AG04450 (cell line): ENCODE measurements around the gene SPINK4. TPM values are rescaled to one million over a fixed set of nuclear protein-coding genes. Genes with fewer than 3 reads are reported as not detected.

Experiments
- CTCF ChIA-PET: fragments of 300-600, 350-600 bp; formaldehyde crosslinking; extraction: SDS; loops from one replicate; lab custom pipeline; 2022; ENCODE audit warnings: antibody characterized with exemption, inconsistent platforms; lab: Charles Lee
- POLR2A ChIA-PET: fragments of 350-600 bp; formaldehyde crosslinking; extraction: SDS; loops from one replicate; lab custom pipeline; 2021; ENCODE audit warnings: antibody characterized with exemption, inconsistent platforms; lab: Yijun Ruan, JAX
- DNase-seq: peaks from one replicate; pipeline ENCODE4 v3.0.0-alpha.2; 2011; ENCODE audit warnings: low read depth, low spot score
- H3K27ac ChIP-seq: one replicate; pipeline ENCODE4 v1.5.1; 2012; ENCODE audit warnings: low read depth, low read length, control low read depth
- H3K27me3 ChIP-seq: one replicate; pipeline ENCODE4 v1.6.0; 2012; ENCODE audit warnings: low read length; ENCODE audit not compliant: control insufficient read depth, insufficient read depth
- H3K4me3 ChIP-seq: 2 replicates; pipeline ENCODE4 v1.5.1; 2011; ENCODE audit warnings: mild to moderate bottlenecking, low read depth, low read length, control low read depth
- H3K9me3 ChIP-seq: 2 replicates; pipeline ENCODE4 v1.5.1; 2012; ENCODE audit warnings: low read length; ENCODE audit not compliant: control insufficient read depth, insufficient read depth
- polyA plus RNA-seq: library from polyadenylated mRNA; depleted of rRNA; stranded (reverse); fragments of >200 nt; gene quantifications from 2 replicates; pipeline ENCODE4 v1.2.3, GENCODE V29; 2011
- TF ChIP-seq, protein P1 (sequence below): IDR thresholded peaks from 2 replicates; pipeline ENCODE4 v1.5.1; 2011; ENCODE audit warnings: low read depth, low read length, control low read depth, inconsistent platforms

The SPINK4 gene
- polyA plus RNA-seq, 1 experiment, result not detected

DNA sequence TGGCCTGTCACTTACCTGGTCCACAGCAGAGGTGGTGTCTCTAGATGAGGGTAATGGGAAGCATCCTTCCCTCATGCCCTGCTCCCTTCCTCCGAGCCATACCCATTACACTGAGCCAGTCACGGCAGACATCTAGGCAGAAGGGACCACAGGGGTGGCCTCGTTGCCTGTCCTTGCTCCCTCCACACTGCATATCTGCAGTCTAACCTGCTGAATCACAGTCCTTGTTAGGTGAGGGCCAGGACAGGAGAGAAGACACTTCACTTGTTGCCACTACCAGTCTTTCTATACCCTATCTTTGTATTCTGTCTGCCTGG is 18.4 kb upstream of the SPINK4 start:
- no peak overlapping the region for H3K27ac ChIP-seq
- TF ChIP-seq, protein P1, sequence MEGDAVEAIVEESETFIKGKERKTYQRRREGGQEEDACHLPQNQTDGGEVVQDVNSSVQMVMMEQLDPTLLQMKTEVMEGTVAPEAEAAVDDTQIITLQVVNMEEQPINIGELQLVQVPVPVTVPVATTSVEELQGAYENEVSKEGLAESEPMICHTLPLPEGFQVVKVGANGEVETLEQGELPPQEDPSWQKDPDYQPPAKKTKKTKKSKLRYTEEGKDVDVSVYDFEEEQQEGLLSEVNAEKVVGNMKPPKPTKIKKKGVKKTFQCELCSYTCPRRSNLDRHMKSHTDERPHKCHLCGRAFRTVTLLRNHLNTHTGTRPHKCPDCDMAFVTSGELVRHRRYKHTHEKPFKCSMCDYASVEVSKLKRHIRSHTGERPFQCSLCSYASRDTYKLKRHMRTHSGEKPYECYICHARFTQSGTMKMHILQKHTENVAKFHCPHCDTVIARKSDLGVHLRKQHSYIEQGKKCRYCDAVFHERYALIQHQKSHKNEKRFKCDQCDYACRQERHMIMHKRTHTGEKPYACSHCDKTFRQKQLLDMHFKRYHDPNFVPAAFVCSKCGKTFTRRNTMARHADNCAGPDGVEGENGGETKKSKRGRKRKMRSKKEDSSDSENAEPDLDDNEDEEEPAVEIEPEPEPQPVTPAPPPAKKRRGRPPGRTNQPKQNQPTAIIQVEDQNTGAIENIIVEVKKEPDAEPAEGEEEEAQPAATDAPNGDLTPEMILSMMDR, result no peak
- H3K4me3 ChIP-seq, result no peak overlapping the region
- CTCF ChIA-PET, result no interaction called here
- POLR2A ChIA-PET, result interaction anchor here (1.0 kb wide), 1 partner anchor 82 kb away, joined by 3 read pairs; no protein-coding TSS in a partner anchor
- no peaks in the 10 kb centered on the region for H3K9me3 ChIP-seq
- DNase-seq, result no peak
- H3K27me3 ChIP-seq, result peaks cover 7% of the 10 kb centered on the region

DNA sequence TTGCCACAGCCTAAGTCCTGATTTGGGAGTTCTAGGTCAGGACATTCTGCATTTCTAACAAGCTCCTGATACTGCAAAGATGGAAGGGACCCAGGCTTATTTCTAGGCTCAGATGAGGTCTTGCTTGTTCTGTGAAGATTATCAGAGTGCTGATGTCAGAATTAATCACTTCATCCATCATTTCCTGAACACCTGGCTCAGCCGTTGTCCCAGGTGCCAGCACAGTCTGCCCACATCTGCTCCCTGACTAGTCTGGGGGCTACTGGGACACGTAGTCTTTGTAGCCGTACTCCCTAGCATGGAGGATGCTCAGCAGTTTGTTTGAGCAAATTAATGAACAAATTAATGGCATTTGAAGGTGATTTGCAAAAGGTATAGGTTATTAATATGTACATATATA is 17.9 kb upstream of the SPINK4 start:
- ChIA-PET POLR2A (interaction anchor here (1.0 kb wide), 1 partner anchor 82 kb away, joined by 3 read pairs; no protein-coding TSS in a partner anchor), CTCF (no interaction called here)
- Histone ChIP-seq H3K27me3 (peaks cover 4% of the 10 kb centered on the region), H3K27ac (no peak overlapping the region), H3K4me3 (no peak overlapping the region), H3K9me3 (no peaks in the 10 kb centered on the region)
- no peak for DNase-seq
- TF ChIP-seq, protein P1, result no peak

DNA sequence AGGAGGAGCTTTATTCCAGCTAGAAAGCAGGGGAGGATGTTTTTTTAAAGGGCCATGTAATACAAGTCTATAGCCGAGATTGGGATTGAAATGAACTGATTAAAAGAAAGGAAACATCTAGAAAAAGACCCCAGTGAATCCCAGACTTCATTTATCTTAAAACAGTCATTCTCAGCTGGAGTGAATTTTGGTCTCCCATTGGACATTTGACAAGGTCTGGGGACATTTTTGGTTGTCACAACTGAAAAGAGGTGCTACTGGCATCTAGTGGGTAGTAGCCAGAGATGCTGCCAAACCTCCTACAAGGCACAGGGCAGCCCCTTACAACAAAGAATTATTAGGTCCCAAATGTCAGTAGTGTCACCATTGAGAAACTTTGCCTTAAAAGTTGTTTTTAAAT is 16.3 kb upstream of the SPINK4 start:
- CTCF ChIA-PET, result interaction anchor here (0.7 to 1.1 kb wide), 6 partner anchors 10 to 645 kb away, joined by 3 to 5 read pairs (median 3); no protein-coding TSS in a partner anchor
- no peak overlapping the region for H3K27ac ChIP-seq
- H3K9me3 ChIP-seq, result no peaks in the 10 kb centered on the region
- H3K27me3 ChIP-seq, result no peaks in the 10 kb centered on the region
- DNase-seq, result no peak
- TF ChIP-seq, protein P1, result 0 out of 2 replicates have a peak, but pooled peaks have one; percentile 2
- POLR2A ChIA-PET, result interaction anchor here (0.7 kb wide), 1 partner anchor 62 kb away, joined by 8 read pairs; no protein-coding TSS in a partner anchor
- H3K4me3 ChIP-seq, result no peak overlapping the region

DNA sequence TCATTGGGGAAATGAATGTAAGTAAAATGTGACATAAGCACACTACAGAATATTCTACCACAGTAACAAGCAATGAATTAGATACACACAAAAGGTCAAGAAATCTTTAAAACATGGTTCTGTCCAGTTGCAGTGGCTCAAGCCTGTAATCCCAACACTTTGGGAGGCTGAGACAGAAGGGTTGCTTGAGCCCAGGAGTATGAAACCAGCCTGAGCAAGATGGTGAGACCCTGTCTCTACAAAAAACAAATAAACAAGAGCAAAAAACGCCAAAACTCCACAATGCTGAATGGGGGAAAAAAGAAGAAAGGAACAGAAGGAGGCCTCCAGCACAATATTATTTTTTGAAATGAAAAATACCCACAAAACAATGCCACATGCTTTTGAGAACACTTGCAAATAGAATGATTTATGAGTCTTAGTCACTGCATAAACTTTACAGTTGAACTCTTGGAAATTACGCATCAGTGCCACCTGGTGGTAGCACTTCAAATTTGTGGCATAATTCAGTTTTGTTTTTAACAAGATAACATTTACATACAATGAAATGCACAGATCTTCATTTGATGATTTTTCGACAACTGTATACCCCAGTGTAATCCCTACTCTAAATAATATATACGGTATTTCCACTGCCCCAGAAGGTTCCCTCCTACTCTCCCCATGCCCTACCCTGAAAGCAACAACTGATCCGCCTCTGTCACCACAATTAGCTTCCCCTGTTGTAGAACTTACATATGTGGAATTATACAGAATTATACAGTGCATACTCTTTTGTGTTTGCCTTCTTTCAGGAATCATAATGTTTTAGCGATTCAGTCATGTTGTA is 14.4 kb upstream of the SPINK4 start:
- ChIA-PET POLR2A (interaction anchor here (0.8 to 1.5 kb wide), 6 partner anchors 38 to 201 kb away, joined by 3 to 7 read pairs (median 3); partner anchors contain the start of genes BAG1, CHMP5, DNAJA1 and SMU1), CTCF (interaction anchor here (0.5 to 2.6 kb wide), 29 partner anchors 11 to 181 kb away, joined by 3 to 52 read pairs (median 4); partner anchors contain the start of genes B4GALT1 and SMU1)
- peak; percentile 64 for DNase-seq
- TF ChIP-seq, protein P1, result peak; percentile 65
- H3K4me3 ChIP-seq, result no peak overlapping the region
- no peaks in the 10 kb centered on the region for H3K9me3 ChIP-seq
- H3K27ac ChIP-seq, result no peak overlapping the region
- no peaks in the 10 kb centered on the region for H3K27me3 ChIP-seq

DNA sequence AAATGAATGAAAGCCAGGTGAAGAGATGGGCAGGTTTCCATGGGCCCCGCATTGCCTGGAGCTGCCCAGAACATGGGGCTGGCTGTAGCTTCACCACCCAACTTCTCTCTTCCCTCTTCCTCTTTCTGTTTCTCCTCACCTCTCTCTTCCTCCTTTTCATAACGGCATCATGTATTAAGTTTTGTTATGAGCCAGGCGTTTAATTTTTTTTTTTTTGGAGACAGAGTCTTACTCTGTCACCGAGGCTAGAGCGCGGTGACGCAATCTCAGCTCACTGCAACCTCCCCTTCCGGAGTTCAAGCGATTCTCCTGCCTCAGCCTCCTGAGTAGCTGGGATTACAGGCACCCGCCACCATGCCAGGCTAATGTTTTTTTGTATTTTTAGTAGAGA is 13.0 kb upstream of the SPINK4 start:
- CTCF ChIA-PET, result interaction anchor here (1.0 to 2.6 kb wide), 12 partner anchors 9 to 183 kb away, joined by 3 to 52 read pairs (median 8); partner anchors contain the start of gene B4GALT1
- TF ChIP-seq, protein P1, result no peak
- no peak overlapping the region for H3K4me3 ChIP-seq
- no peak for DNase-seq
- no peak overlapping the region for H3K27ac ChIP-seq
- H3K9me3 ChIP-seq, result no peaks in the 10 kb centered on the region
- POLR2A ChIA-PET, result interaction anchor here (0.6 to 1.5 kb wide), 4 partner anchors 66 to 202 kb away, joined by 3 to 9 read pairs (median 4); partner anchors contain the start of gene DNAJA1
- H3K27me3 ChIP-seq, result no peaks in the 10 kb centered on the region
